HepG2 (cell line): Measurements from ENCODE around the gene KIF22. TPM values are rescaled to one million over a fixed set of nuclear protein-coding genes. Genes with fewer than 3 reads are reported as not detected.
A peak's percentile ranks its signal among the peaks of the same experiment; 100 is the strongest.

Experiments used
- ATAC-seq: fragments of 200-7000 bp; cut with Tn5 transposase; 3 replicates; pipeline ENCODE4 v1.9.1; 2020; ENCODE audit warnings: mild to moderate bottlenecking, moderate library complexity
- BruUV-seq: library from RNA; stranded (reverse); fragments of 400-500 nt; replicated peaks from 2 replicates; lab custom pipeline; 2021; lab: Mats Ljungman, UMichigan
- CTCF ChIA-PET: fragments of 300-600 bp; formaldehyde crosslinking; extraction: SDS; loops from one replicate; lab custom pipeline; 2021; ENCODE audit warnings: low total read pairs, inconsistent platforms, low intra/inter-chr PET ratio; lab: Yijun Ruan, JAX
- POLR2A ChIA-PET: fragments of 350-600 bp; sonication (Branson Sonifier 250); formaldehyde crosslinking; loops from one replicate; lab custom pipeline; 2020; ENCODE audit warnings: antibody characterized with exemption, inconsistent platforms; lab: Yijun Ruan, JAX
- DNase-seq: peaks from one replicate; pipeline ENCODE4 v3.0.0-alpha.2; 2015; ENCODE audit warnings: low spot score
- FAIRE-seq: peaks from 3 replicates; lab custom pipeline; 2011; peaks lifted over from hg19 to GRCh38; lab: Jason Lieb, UNC
- H2AFZ ChIP-seq: one replicate; pipeline ENCODE4 v1.6.1; 2011; ENCODE audit warnings: low read length, inconsistent platforms
- H3K27ac ChIP-seq: fragments of 300-600 bp; 3 replicates; pipeline ENCODE4 v1.8.0; 2011; ENCODE audit warnings: mixed run types, mild to moderate bottlenecking, mixed read lengths, low read length, inconsistent platforms; ENCODE audit not compliant: insufficient read depth; ENCODE audit errors: extremely low read length
- H3K27me3 ChIP-seq, 2 experiments: fragments of 200-600 bp in 1 of 2; 2 replicates in 1 of 2; 3 replicates in 1 of 2; pipeline versions ENCODE4 v1.6.0 to v1.8.0; 2011; ENCODE audit warnings: low read length in 2 of 2, mild to moderate bottlenecking in 2 of 2, moderate library complexity in 2 of 2, inconsistent platforms in 1 of 2; ENCODE audit not compliant: insufficient read depth in 2 of 2, control insufficient read depth in 1 of 2
- H3K36me3 ChIP-seq, 2 experiments: fragments of 200-600 bp in 1 of 2; replicated peaks in 1 of 2; 2 replicates in 1 of 2; 3 replicates in 1 of 2; pipeline versions ENCODE4 v1.5.1 to v1.8.0; 2011; ENCODE audit warnings: low read length in 2 of 2, inconsistent platforms in 1 of 2; ENCODE audit not compliant: insufficient read depth in 2 of 2, control insufficient read depth in 1 of 2
- H3K4me1 ChIP-seq: 2 replicates; pipeline ENCODE4 v1.5.1; 2012; ENCODE audit warnings: low read length, inconsistent platforms; ENCODE audit not compliant: insufficient read depth
- H3K4me2 ChIP-seq: 2 replicates; pipeline ENCODE4 v1.6.0; 2011; ENCODE audit warnings: low read depth, low read length, inconsistent platforms
- H3K4me3 ChIP-seq, 3 experiments: fragments of 200-600 bp in 1 of 3; sonication (generic), shearing (Covaris generic) in 1 of 3; replicated peaks in 1 of 3; 2 replicates each; pipeline ENCODE4 v1.5.1; 2011 to 2016; ENCODE audit warnings: low read length in 3 of 3, inconsistent platforms in 2 of 3, low read depth in 2 of 3, mild to moderate bottlenecking in 2 of 3, control low read depth in 1 of 3, mixed read lengths in 1 of 3; ENCODE audit not compliant: insufficient read depth in 1 of 3
- H3K79me2 ChIP-seq: one replicate; pipeline ENCODE4 v1.6.1; 2011; ENCODE audit warnings: low read length, inconsistent platforms; ENCODE audit not compliant: insufficient read depth
- H3K9ac ChIP-seq: 2 replicates; pipeline ENCODE4 v1.6.0; 2011; ENCODE audit warnings: mild to moderate bottlenecking, low read depth, low read length, inconsistent platforms; ENCODE audit not compliant: insufficient read depth
- H3K9me3 ChIP-seq: 2 replicates; pipeline ENCODE4 v1.5.1; 2012; ENCODE audit warnings: mild to moderate bottlenecking, low read length
- H4K20me1 ChIP-seq: 2 replicates; pipeline ENCODE4 v1.6.0; 2011; ENCODE audit warnings: inconsistent platforms, mild to moderate bottlenecking, low read length, moderate library complexity; ENCODE audit not compliant: insufficient read depth
- ARNT2 ChIP-seq: sonication (generic); formaldehyde crosslinking; IDR thresholded peaks from 2 replicates; pipeline ENCODE4 v1.8.0; 2022; ENCODE audit warnings: mild to moderate bottlenecking, low read depth, missing genetic modification reagents, moderate library complexity
- KAT8 ChIP-seq: IDR thresholded peaks from 2 replicates; pipeline ENCODE4 v1.6.1; 2016; ENCODE audit warnings: missing genetic modification reagents, missing compliant biosample characterization
- MEF2D ChIP-seq: sonication (generic); formaldehyde crosslinking; IDR thresholded peaks from 2 replicates; pipeline ENCODE4 v1.5.1; 2020; ENCODE audit warnings: mild to moderate bottlenecking, missing genetic modification reagents
- NFIB ChIP-seq: sonication (generic); formaldehyde crosslinking; IDR thresholded peaks from 2 replicates; pipeline ENCODE4 v1.9.0; 2021; ENCODE audit warnings: missing genetic modification reagents, mild to moderate bottlenecking, borderline replicate concordance
- NR2F6 ChIP-seq, 2 experiments: IDR thresholded peaks; 2 replicates each; pipeline ENCODE4 v1.6.1; 2016; ENCODE audit warnings: antibody characterized with exemption in 1 of 2, mild to moderate bottlenecking in 1 of 2
- SCMH1 ChIP-seq: sonication (generic); formaldehyde crosslinking; IDR thresholded peaks from 2 replicates; pipeline ENCODE4 v1.9.0; 2021; ENCODE audit warnings: missing genetic modification reagents, mild to moderate bottlenecking, borderline replicate concordance
- TEAD3 ChIP-seq: optimal IDR thresholded peaks from 2 replicates; pipeline ENCODE3; 2016; ENCODE audit warnings: borderline replicate concordance
- U2AF2 ChIP-seq: fragments of 200-400 bp; formaldehyde crosslinking; IDR thresholded peaks from 2 replicates; pipeline ENCODE4 v1.6.1; 2017; ENCODE audit warnings: low read depth, mild to moderate bottlenecking, low read length
- ZNF205 ChIP-seq: IDR thresholded peaks from 2 replicates; pipeline ENCODE4 v1.6.1; 2018; ENCODE audit warnings: missing biosample characterization, missing genetic modification reagents
- ZNF224 ChIP-seq: sonication (generic); formaldehyde crosslinking; IDR thresholded peaks from 2 replicates; pipeline ENCODE4 v1.5.0; 2020; ENCODE audit warnings: mild to moderate bottlenecking, missing genetic modification reagents
- ZNF331 ChIP-seq: sonication (generic); formaldehyde crosslinking; IDR thresholded peaks from 2 replicates; pipeline ENCODE4 v1.4.0; 2020; ENCODE audit warnings: missing genetic modification reagents
- ZNF350 ChIP-seq: sonication (generic); formaldehyde crosslinking; IDR thresholded peaks from 2 replicates; pipeline ENCODE4 v1.4.0; 2020; ENCODE audit warnings: mild to moderate bottlenecking, low read depth, missing genetic modification reagents, borderline replicate concordance
- ZNF572 ChIP-seq: sonication (generic); formaldehyde crosslinking; IDR thresholded peaks from 2 replicates; pipeline ENCODE4 v1.5.1; 2020; ENCODE audit warnings: mild to moderate bottlenecking, missing genetic modification reagents
- ZSCAN30 ChIP-seq: sonication (generic); formaldehyde crosslinking; IDR thresholded peaks from 2 replicates; pipeline ENCODE4 v1.5.0; 2020; ENCODE audit warnings: mild to moderate bottlenecking, missing genetic modification reagents
- WGBS: methylation state at CpG from one replicate; pipeline ENCODE4 v1.1.6; 2017; ENCODE audit warnings: low lambda C conversion rate; 5-methylcytosine and 5-hydroxymethylcytosine counted together
- in situ Hi-C: cut with HindIII; loops from 2 replicates; pipeline ENCODE4 v1.10.0; 2017; ENCODE audit warnings: low pct_unique_long_range_greater_than_20kb; ENCODE audit not compliant: extremely low pct_ligation_motif_present
- intact Hi-C: fragments of 100-400 bp; cut with micrococcal nuclease; formaldehyde crosslinking; loops from one replicate; pipeline ENCODE4 v1.10.0; 2022; ENCODE audit not compliant: unreplicated experiment
- polyA plus RNA-seq, 8 experiments: library from polyadenylated mRNA; depleted of rRNA in 3 of 8; stranded (reverse) in 7 of 8; unstranded in 1 of 8; fragments of >200 nt; fragmentation: Illumina TruSeq in 4 of 8; extraction: Trizol in 4 of 8; gene quantifications; 2 replicates each; pipeline versions ENCODE4 v1.2.1 to v1.2.3, GENCODE V29; 2011 to 2016; ENCODE audit warnings: low read depth in 4 of 8, missing spikeins in 1 of 8, mixed read lengths in 1 of 8; ENCODE audit not compliant: insufficient read depth in 1 of 8
- total RNA-seq, 5 experiments: library from RNA; depleted of rRNA; stranded (reverse); fragments of >200 nt; fragmentation: Illumina TruSeq; extraction: Trizol; gene quantifications; 2 replicates each; pipeline ENCODE4 v1.2.3, GENCODE V29; 2016; ENCODE audit warnings: low read depth in 1 of 5
- TF ChIP-seq, protein P1 (sequence below): sonication (generic); formaldehyde crosslinking; IDR thresholded peaks from 2 replicates; pipeline ENCODE4 v1.4.0; 2020; ENCODE audit warnings: missing genetic modification reagents
- TF ChIP-seq, protein P2 (sequence below), 2 experiments: fragments of 450-650 bp in 1 of 2; sonication (generic) in 1 of 2; formaldehyde crosslinking; IDR thresholded peaks; 2 replicates each; pipeline versions ENCODE4 v1.5.0 to v1.8.0; 2020 to 2022; ENCODE audit warnings: mild to moderate bottlenecking in 1 of 2, missing genetic modification reagents in 1 of 2
- TF ChIP-seq, protein P3 (sequence below): sonication (generic); formaldehyde crosslinking; IDR thresholded peaks from 2 replicates; pipeline ENCODE4 v1.8.0; 2022; ENCODE audit warnings: mild to moderate bottlenecking, missing genetic modification reagents; ENCODE audit not compliant: insufficient replicate concordance

KIF22 gene
- total and polyA plus RNA-seq, 2 of the 13 experiments (the other 11 are each of a cell fraction or from before 2014, with no cell fraction given), result 95.8 to 118 TPM

- Histone ChIP-seq H2AFZ (no peak within 1 kb of the TSS), H3K4me2 (peak within 1 kb of the TSS; percentile 99)
- TF ChIP-seq ZNF572 (no peak; the same call in 1 of the 2 replicates), ZNF331 (CRISPR knock-in tag) (peak; percentile 73), ZNF205 (CRISPR knock-in tag) (peak; percentile 55; the same call in 1 of the 2 replicates), ZNF350 (CRISPR knock-in tag) (peak; percentile 90; the same call in 1 of the 2 replicates), MEF2D (CRISPR knock-in tag) (peak; percentile 90; the same call in 1 of the 2 replicates), NFIB (no peak), SCMH1 (CRISPR knock-in tag) (no peak), U2AF2 (0 out of 2 replicates have a peak, but pooled peaks have one; percentile 37), ZNF224 (CRISPR knock-in tag) (peak; percentile 99), KAT8 (peak; percentile 92), TEAD3 (CRISPR knock-in tag) (peak; percentile 17), NR2F6 (IDR thresholded peaks at IDR 0.05) (peak; percentile 58), NR2F6 (CRISPR knock-in tag; IDR thresholded peaks at IDR 0.05) (peak; percentile 81; the same call in 1 of the 2 replicates), ARNT2 (peak; percentile 93), ZSCAN30 (CRISPR knock-in tag) (0 out of 2 replicates have a peak, but pooled peaks have one; percentile 67)
- TF ChIP-seq, protein P1, sequence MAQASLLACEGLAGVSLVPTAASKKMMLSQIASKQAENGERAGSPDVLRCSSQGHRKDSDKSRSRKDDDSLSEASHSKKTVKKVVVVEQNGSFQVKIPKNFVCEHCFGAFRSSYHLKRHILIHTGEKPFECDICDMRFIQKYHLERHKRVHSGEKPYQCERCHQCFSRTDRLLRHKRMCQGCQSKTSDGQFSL (CRISPR knock-in tag), result no peak
- TF ChIP-seq, protein P2, sequence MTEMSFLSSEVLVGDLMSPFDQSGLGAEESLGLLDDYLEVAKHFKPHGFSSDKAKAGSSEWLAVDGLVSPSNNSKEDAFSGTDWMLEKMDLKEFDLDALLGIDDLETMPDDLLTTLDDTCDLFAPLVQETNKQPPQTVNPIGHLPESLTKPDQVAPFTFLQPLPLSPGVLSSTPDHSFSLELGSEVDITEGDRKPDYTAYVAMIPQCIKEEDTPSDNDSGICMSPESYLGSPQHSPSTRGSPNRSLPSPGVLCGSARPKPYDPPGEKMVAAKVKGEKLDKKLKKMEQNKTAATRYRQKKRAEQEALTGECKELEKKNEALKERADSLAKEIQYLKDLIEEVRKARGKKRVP (CRISPR knock-in tag; IDR thresholded peaks at IDR 0.05), result no peak
- TF ChIP-seq, protein P3, sequence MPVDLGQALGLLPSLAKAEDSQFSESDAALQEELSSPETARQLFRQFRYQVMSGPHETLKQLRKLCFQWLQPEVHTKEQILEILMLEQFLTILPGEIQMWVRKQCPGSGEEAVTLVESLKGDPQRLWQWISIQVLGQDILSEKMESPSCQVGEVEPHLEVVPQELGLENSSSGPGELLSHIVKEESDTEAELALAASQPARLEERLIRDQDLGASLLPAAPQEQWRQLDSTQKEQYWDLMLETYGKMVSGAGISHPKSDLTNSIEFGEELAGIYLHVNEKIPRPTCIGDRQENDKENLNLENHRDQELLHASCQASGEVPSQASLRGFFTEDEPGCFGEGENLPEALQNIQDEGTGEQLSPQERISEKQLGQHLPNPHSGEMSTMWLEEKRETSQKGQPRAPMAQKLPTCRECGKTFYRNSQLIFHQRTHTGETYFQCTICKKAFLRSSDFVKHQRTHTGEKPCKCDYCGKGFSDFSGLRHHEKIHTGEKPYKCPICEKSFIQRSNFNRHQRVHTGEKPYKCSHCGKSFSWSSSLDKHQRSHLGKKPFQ (CRISPR knock-in tag), result peak; percentile 77
These were observed 25.5 kb downstream of the KIF22 start, which contains the start of gene PAGR1 for GRCh38 chr16:29815793-29816693. Gene PAGR1, plus strand, starts transcription at chr16:29816152. Its CDS starts 374 bp downstream, at chr16:29816526.

More at GRCh38 chr16:29815793-29816693, 25.5 kb downstream of the KIF22 start, which contains the start of gene PAGR1:
- CTCF ChIA-PET, result interaction anchor here (0.9 to 1.5 kb wide), 4 partner anchors 26 to 116 kb away, joined by 3 to 6 read pairs (median 4); partner anchors contain the start of gene KIF22
- TSS peak; percentile 74 for BruUV-seq
- peak; percentile 63 for ATAC-seq
- Histone ChIP-seq H3K79me2 (peaks cover 22% of the 10 kb centered on the region), H3K27ac (peak within 1 kb of the TSS; percentile 83), H3K36me3 (peaks cover 0 to 9% of the 10 kb centered on the region in 2 experiments; a peak in 2 of 5 replicates), H3K27me3 (peaks cover 0 to 12% of the 10 kb centered on the region in 2 experiments; a peak in 2 of 5 replicates), H3K4me3 (peak within 1 kb of the TSS; percentile 86 to 93 (median 88)), H3K9me3 (no peaks in the 10 kb centered on the region), H4K20me1 (peaks cover 5% of the 10 kb centered on the region; the same call in 1 of the 2 replicates), H3K4me1 (peaks cover 80% of the 10 kb centered on the region), H3K9ac (peak within 1 kb of the TSS; percentile 79)
- DNase-seq, result peak; percentile 99
- in situ Hi-C loops (loop anchor here (25.0 kb wide), 1 partner anchor 846 kb away; the partner anchor contains the start of genes FBRS and PRR14), intact Hi-C loops (loop anchor here (1.0 kb wide), 1 partner anchor 32 kb away; no protein-coding TSS in a partner anchor)
- peak; percentile 85 for FAIRE-seq
- under 1% methylated on average over 34 of the region's 70 CpGs for WGBS
- POLR2A ChIA-PET, result interaction anchor here (0.6 to 7.0 kb wide), 28 partner anchors 9 to 249 kb away, joined by 3 to 145 read pairs (median 6); partner anchors contain the start of genes ALDOA, ASPHD1, CDIPT and KCTD13
